Ovary (tissue), 9 donors: Measurements from ENCODE around the gene PPP1R1B. TPM values are rescaled to one million over a fixed set of nuclear protein-coding genes. Genes with fewer than 3 reads are reported as not detected.

Experiments used
- DNase-seq, 5 donors: peaks; one replicate each; pipeline ENCODE4 v3.0.0-alpha.2; 2019 to 2020
- H3K27ac ChIP-seq, 2 donors: fragments of 200-600 bp; one replicate each; pipeline versions ENCODE4 v1.5.1 to v1.8.0; 2019 to 2022
- H3K27me3 ChIP-seq: fragments of 200-600 bp; one replicate; pipeline ENCODE4 v1.8.0; 2022
- H3K36me3 ChIP-seq: fragments of 200-600 bp; sonication (generic); one replicate; pipeline ENCODE4 v1.5.1; 2019
- H3K4me1 ChIP-seq: one replicate; pipeline ENCODE4 v1.8.1; 2013; ENCODE audit warnings: mild to moderate bottlenecking, moderate library complexity; ENCODE audit not compliant: insufficient read depth
- H3K4me3 ChIP-seq: fragments of 200-600 bp; sonication (generic); one replicate; pipeline ENCODE4 v1.5.1; 2017
- H3K9me3 ChIP-seq, 2 donors: fragments of 200-600 bp in 1 of 2; sonication (generic) in 1 of 2; one replicate each; pipeline versions ENCODE4 v1.5.1 to v1.8.1; 2013 to 2019; ENCODE audit warnings: mild to moderate bottlenecking in 1 of 2, moderate library complexity in 1 of 2
- CTCF ChIP-seq, 3 donors: fragments of 450-650 bp in 2 of 3; fragments of 200-600 bp in 1 of 3; IDR thresholded peaks; one replicate each; pipeline versions ENCODE4 v1.5.1 to v1.8.0; 2016 to 2022; ENCODE audit warnings: antibody characterized with exemption in 3 of 3, mild to moderate bottlenecking in 1 of 3
- EP300 ChIP-seq: sonication (generic); formaldehyde crosslinking; IDR thresholded peaks from one replicate; pipeline ENCODE4 v1.6.1; 2017; ENCODE audit warnings: antibody characterized with exemption
- POLR2A ChIP-seq: fragments of 450-650 bp; IDR thresholded peaks from one replicate; pipeline ENCODE4 v1.6.1; 2017; ENCODE audit warnings: antibody characterized with exemption, mild to moderate bottlenecking, moderate library complexity
- WGBS, 3 donors: extraction: QIAGEN DNeasy Blood & Tissue Kit in 1 of 3; methylation state at CpG; one replicate each; pipeline versions ENCODE4 v1.1.5 to v1.1.7; 2013 to 2017; 5-methylcytosine and 5-hydroxymethylcytosine counted together
- intact Hi-C, 4 donors: fragments of 100-400 bp; cut with DNase I; formaldehyde crosslinking; loops; one replicate each; pipeline versions ENCODE4 v1.11.0 to v1.15.1; 2022 to 2023
- polyA plus RNA-seq, 2 donors: library from polyadenylated mRNA; stranded (reverse); fragments of 200-250 nt in 1 of 2; fragments of 350-450 nt in 1 of 2; fragmentation: Illumina TruSeq in 1 of 2; extraction: RNeasy Lipid Tissue Mini Kit (QIAGEN cat#74804) in 1 of 2; gene quantifications; one replicate each; pipeline ENCODE4 v1.2.3, GENCODE V29; 2013 to 2014
- total RNA-seq, 7 donors: library from RNA; depleted of rRNA in 2 of 7; stranded (reverse); fragments of >200 nt in 2 of 7; fragmentation: NEBNext Ultra II Directional in 3 of 7; extraction: Animal tissue kit (Norgen Biotek cat#: 25700) in 3 of 7; gene quantifications; one replicate each; pipeline versions ENCODE4 v1.1.0 to v1.2.4, GENCODE V29; 2016 to 2023
- donor health status: DM: no; HTN: no; CAD: no; lungs with moderate emphysema.
- donor health status: DM: no; HTN: no; CAD: no.
- donor health status: Bipolar disorder and iron deficiency.
- donor health status: DM: yes; HTN: yes; CAD: no.
- donor health status: DM: no; HTN: no; CAD: no.
- donor health status: DM: yes; HTN: yes; CAD: no.

PPP1R1B gene
- total and polyA plus RNA-seq, 9 donors, result 0.43 to 23.0 (median 10.1) TPM

GRCh38 chr17:39673335-39674081, 46.8 kb downstream of the PPP1R1B start:
- Histone ChIP-seq H3K36me3 (no peaks in the 10 kb centered on the region), H3K9me3 (no peaks in the 10 kb centered on the region), H3K4me1 (no peaks in the 10 kb centered on the region), H3K27me3 (no peaks in the 10 kb centered on the region), H3K27ac (no peak overlapping the region), H3K4me3 (no peak overlapping the region)
- intact Hi-C loops, result loop anchor here in 1 of 4 donors (5.0 kb wide), 1 partner anchor 51 kb away; no protein-coding TSS in a partner anchor
- DNase-seq, result peak in 1 of 5 donors; percentile 25
- WGBS, 3 donors, result 68 to 76% (median 69%) methylated on average over 13 of the region's 13 CpGs
- TF ChIP-seq EP300 (no peak), CTCF (IDR thresholded peaks at IDR 0.05) (no peak), POLR2A (no peak)

- no peak overlapping the region for H3K27ac ChIP-seq
- intact Hi-C loops, result loop anchor here in 1 of 4 donors (5.0 kb wide), 1 partner anchor 52 kb away; no protein-coding TSS in a partner anchor
- no peaks in the 10 kb centered on the region for H3K9me3 ChIP-seq
- no peaks in the 10 kb centered on the region for H3K4me1 ChIP-seq
- no peak overlapping the region for H3K4me3 ChIP-seq
- no peaks in the 10 kb centered on the region for H3K36me3 ChIP-seq
- 77 to 78% (median 77%) methylated on average over 5 of the region's 5 CpGs for WGBS, 3 donors
- no peak for DNase-seq
- TF ChIP-seq CTCF (IDR thresholded peaks at IDR 0.05) (no peak), POLR2A (no peak), EP300 (no peak)
- no peaks in the 10 kb centered on the region for H3K27me3 ChIP-seq
Measured at GRCh38 chr17:39674179-39674578, 47.4 kb downstream of the PPP1R1B start.

GRCh38 chr17:39674702-39675389, 48.1 kb downstream of the PPP1R1B start:
- 40 to 45% (median 41%) methylated on average over 11 of the region's 11 CpGs for WGBS, 3 donors
- Histone ChIP-seq H3K9me3 (no peaks in the 10 kb centered on the region), H3K27me3 (no peaks in the 10 kb centered on the region), H3K27ac (no peak overlapping the region), H3K4me1 (no peaks in the 10 kb centered on the region), H3K4me3 (no peak overlapping the region), H3K36me3 (no peaks in the 10 kb centered on the region)
- intact Hi-C loops, result loop anchor here in 1 of 4 donors (5.0 kb wide), 1 partner anchor 53 kb away; no protein-coding TSS in a partner anchor
- no peak for TF ChIP-seq CTCF (IDR thresholded peaks at IDR 0.05)
- no peak for TF ChIP-seq POLR2A
- TF ChIP-seq EP300, result no peak
- DNase-seq, result peak in 1 of 5 donors; percentile 31

GRCh38 chr17:39675390-39676082, 48.8 kb downstream of the PPP1R1B start:
- H3K36me3 ChIP-seq, result no peaks in the 10 kb centered on the region
- intact Hi-C loops, result no loop called here
- no peaks in the 10 kb centered on the region for H3K9me3 ChIP-seq
- no peaks in the 10 kb centered on the region for H3K4me1 ChIP-seq
- WGBS, 3 donors, result 77 to 83% (median 78%) methylated on average over 10 of the region's 10 CpGs
- no peak for DNase-seq
- H3K4me3 ChIP-seq, result no peak overlapping the region
- H3K27ac ChIP-seq, result no peak overlapping the region
- H3K27me3 ChIP-seq, result no peaks in the 10 kb centered on the region
- TF ChIP-seq CTCF (IDR thresholded peaks at IDR 0.05) (no peak), EP300 (no peak), POLR2A (no peak)
